OCI-LY1 (cell line): ENCODE measurements around the gene PREX1.

ENCODE experiments used
- H2AFZ ChIP-seq: fragments of 200-600 bp; sonication (generic), shearing (Covaris generic); 2 replicates; pipeline ENCODE4 v1.6.0; 2014; ENCODE audit warnings: antibody characterized with exemption, mild to moderate bottlenecking, low read length
- H3F3A ChIP-seq: fragments of 200-600 bp; sonication (generic), shearing (Covaris generic); 2 replicates; pipeline ENCODE4 v1.6.0; 2014; ENCODE audit warnings: mild to moderate bottlenecking, antibody characterized with exemption, low read length, moderate library complexity; ENCODE audit not compliant: insufficient read depth
- H3K27ac ChIP-seq: fragments of 200-600 bp; sonication (generic); 2 replicates; pipeline ENCODE4 v1.5.1; 2014; ENCODE audit warnings: low read length, mixed run types, mild to moderate bottlenecking, low read depth; ENCODE audit not compliant: poor library complexity, severe bottlenecking
- H3K27me3 ChIP-seq: fragments of 200-600 bp; sonication (generic); 2 replicates; pipeline ENCODE4 v1.6.0; 2014; ENCODE audit warnings: antibody characterized with exemption, mild to moderate bottlenecking, low read length, moderate library complexity; ENCODE audit not compliant: insufficient read depth
- H3K36me3 ChIP-seq: fragments of 200-600 bp; sonication (generic); 2 replicates; pipeline ENCODE4 v1.6.1; 2014; ENCODE audit warnings: mild to moderate bottlenecking, antibody characterized with exemption, low read length, moderate library complexity, mixed read lengths; ENCODE audit not compliant: insufficient read depth
- H3K4me1 ChIP-seq: fragments of 200-600 bp; sonication (generic); 2 replicates; pipeline ENCODE4 v1.5.1; 2014; ENCODE audit warnings: mild to moderate bottlenecking, low read length, moderate library complexity; ENCODE audit not compliant: insufficient read depth, severe bottlenecking
- H3K4me2 ChIP-seq: fragments of 200-600 bp; sonication (generic), shearing (Covaris generic); 2 replicates; pipeline ENCODE4 v1.6.1; 2014; ENCODE audit warnings: low read length
- H3K4me3 ChIP-seq: fragments of 200-600 bp; sonication (generic); 2 replicates; pipeline ENCODE4 v1.5.1; 2014; ENCODE audit warnings: low read length, low read depth, mild to moderate bottlenecking, mixed read lengths; ENCODE audit not compliant: poor library complexity, severe bottlenecking
- H3K79me2 ChIP-seq: fragments of 200-600 bp; shearing (Covaris generic); 2 replicates; pipeline ENCODE4 v1.6.1; 2016; ENCODE audit warnings: mixed run types, low read length, mixed read lengths; ENCODE audit not compliant: insufficient read depth
- H3K9ac ChIP-seq: fragments of 200-600 bp; sonication (generic), shearing (Covaris generic); 2 replicates; pipeline ENCODE4 v1.6.1; 2014; ENCODE audit warnings: mild to moderate bottlenecking, low read length, mixed read lengths
- H3K9me2 ChIP-seq: fragments of 200-600 bp; sonication (generic), shearing (Covaris generic); 2 replicates; pipeline ENCODE4 v1.6.1; 2014; ENCODE audit warnings: low read depth, mild to moderate bottlenecking, low read length, mixed read lengths
- H3K9me3 ChIP-seq: fragments of 200-600 bp; shearing (Covaris generic); 2 replicates; pipeline ENCODE4 v1.6.1; 2014; ENCODE audit warnings: low read length, mixed read lengths
- H4K20me1 ChIP-seq: fragments of 200-600 bp; sonication (generic), shearing (Covaris generic); 2 replicates; pipeline ENCODE4 v1.6.0; 2016; ENCODE audit warnings: mild to moderate bottlenecking, low read length; ENCODE audit not compliant: insufficient read depth
- EZH2 ChIP-seq: fragments of 200-600 bp; sonication (generic), shearing (Covaris generic); IDR thresholded peaks from 2 replicates; pipeline ENCODE4 v1.8.0; 2017; ENCODE audit warnings: borderline replicate concordance, mixed run types, mild to moderate bottlenecking, antibody characterized with exemption, low read length, moderate library complexity, mixed read lengths
- TF ChIP-seq, protein P1 (sequence below): fragments of 200-600 bp; sonication (generic), shearing (Covaris generic); IDR thresholded peaks from 2 replicates; pipeline ENCODE4 v1.5.1; 2017; ENCODE audit warnings: mild to moderate bottlenecking, antibody characterized with exemption, low read length, moderate library complexity, mixed read lengths

Gene PREX1

DNA sequence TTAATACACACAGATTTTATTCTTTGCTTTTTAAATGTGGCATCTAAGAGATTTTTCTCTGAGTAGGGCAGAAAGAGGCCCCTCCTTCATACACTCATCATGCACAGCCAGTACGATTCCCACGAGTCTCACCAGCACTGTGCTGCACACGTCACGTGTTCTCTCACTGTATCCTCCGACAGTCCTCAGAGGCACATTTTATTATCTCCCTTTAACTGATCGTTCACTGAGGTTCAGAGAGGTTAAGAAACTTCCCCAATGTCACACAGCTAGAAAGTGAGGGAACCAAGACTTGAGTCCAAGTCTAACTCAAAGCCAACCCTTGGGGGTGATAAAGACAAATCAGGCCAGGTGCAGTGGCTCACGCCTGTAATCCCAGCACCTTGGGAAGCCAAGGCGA lies 142.5 kb downstream of the PREX1 start:
- Histone ChIP-seq H3K4me3 (no peak overlapping the region), H4K20me1 (no peaks in the 10 kb centered on the region), H2AFZ (no peak overlapping the region), H3K27me3 (no peaks in the 10 kb centered on the region; the same call in 1 of the 2 replicates), H3K27ac (no peak overlapping the region), H3K4me2 (no peak overlapping the region), H3K9me3 (no peaks in the 10 kb centered on the region), H3K4me1 (no peaks in the 10 kb centered on the region), H3F3A (no peaks in the 10 kb centered on the region), H3K9ac (no peak overlapping the region), H3K79me2 (no peaks in the 10 kb centered on the region), H3K9me2 (no peaks in the 10 kb centered on the region), H3K36me3 (no peaks in the 10 kb centered on the region)
- TF ChIP-seq, protein P1, sequence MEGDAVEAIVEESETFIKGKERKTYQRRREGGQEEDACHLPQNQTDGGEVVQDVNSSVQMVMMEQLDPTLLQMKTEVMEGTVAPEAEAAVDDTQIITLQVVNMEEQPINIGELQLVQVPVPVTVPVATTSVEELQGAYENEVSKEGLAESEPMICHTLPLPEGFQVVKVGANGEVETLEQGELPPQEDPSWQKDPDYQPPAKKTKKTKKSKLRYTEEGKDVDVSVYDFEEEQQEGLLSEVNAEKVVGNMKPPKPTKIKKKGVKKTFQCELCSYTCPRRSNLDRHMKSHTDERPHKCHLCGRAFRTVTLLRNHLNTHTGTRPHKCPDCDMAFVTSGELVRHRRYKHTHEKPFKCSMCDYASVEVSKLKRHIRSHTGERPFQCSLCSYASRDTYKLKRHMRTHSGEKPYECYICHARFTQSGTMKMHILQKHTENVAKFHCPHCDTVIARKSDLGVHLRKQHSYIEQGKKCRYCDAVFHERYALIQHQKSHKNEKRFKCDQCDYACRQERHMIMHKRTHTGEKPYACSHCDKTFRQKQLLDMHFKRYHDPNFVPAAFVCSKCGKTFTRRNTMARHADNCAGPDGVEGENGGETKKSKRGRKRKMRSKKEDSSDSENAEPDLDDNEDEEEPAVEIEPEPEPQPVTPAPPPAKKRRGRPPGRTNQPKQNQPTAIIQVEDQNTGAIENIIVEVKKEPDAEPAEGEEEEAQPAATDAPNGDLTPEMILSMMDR: no peak
- TF ChIP-seq EZH2: no peak

DNA sequence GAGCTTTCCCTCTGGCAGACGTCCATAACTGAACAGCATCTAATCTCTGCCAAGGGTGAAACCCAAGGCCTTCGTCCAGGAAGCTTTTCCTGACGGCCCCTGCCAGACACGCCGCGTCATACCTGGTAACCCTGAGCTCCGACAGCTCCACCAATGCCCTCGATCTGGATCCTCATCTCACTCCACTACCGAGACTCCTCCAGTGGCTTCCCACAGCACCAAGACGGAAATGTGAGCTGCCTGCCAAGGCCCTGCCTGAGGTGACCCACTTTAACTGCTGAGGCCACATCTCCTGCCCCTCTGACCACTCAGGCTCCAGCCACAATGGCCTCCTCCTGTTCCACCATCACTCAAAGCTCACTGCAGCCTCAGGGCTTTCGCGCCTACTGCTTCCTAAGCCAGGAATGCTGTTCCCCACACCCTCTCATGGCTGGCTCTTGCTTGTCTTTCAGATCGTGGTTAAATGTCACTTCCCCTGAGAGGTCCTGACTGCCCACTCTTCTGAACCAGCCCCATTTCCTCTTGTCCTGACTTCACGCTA lies 143.2 kb downstream of the PREX1 start:
- Histone ChIP-seq H3K9me3 (no peaks in the 10 kb centered on the region), H3K4me1 (no peaks in the 10 kb centered on the region), H3K9ac (no peak overlapping the region), H3K36me3 (no peaks in the 10 kb centered on the region), H2AFZ (no peak overlapping the region), H3K79me2 (no peaks in the 10 kb centered on the region), H3K27me3 (no peaks in the 10 kb centered on the region; the same call in 1 of the 2 replicates), H3K4me2 (no peak overlapping the region), H3K27ac (no peak overlapping the region), H3K9me2 (no peaks in the 10 kb centered on the region), H4K20me1 (no peaks in the 10 kb centered on the region), H3K4me3 (no peak overlapping the region), H3F3A (no peaks in the 10 kb centered on the region)
- no peak for TF ChIP-seq EZH2
- TF ChIP-seq, protein P1: no peak

DNA sequence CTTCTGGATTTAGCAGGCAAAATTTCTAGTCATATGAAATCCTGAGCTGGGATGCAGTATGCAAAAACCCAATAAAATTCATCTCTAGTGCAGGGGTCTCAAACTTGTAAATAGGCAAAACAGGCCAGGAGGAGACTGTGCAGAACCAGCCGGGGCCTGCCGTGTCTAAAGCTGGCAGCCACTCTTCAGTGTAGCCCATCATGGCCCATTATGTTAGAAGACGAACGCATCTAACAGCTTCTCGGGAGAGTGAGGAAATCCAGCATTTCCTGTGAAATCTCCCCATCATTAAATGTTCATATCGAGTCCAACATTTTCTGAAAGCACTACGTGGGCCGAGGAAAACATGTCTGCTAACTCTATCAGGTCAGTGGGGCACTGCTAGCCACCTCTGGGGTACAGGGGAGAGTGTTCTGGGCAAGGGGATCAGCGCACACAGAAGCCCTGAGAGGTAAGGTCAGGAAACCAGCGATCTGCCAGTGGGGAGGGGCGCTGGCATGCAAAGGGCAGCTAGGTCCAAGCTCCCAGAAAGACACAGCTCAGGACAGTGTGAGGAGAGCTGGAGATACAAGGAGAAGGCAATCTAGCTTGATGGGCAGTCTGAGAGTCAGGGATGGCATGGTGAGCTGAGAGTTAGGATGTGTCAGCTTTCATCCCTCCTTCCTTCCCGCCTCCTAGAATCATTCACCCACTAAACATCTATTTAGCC lies 144.2 kb downstream of the PREX1 start:
- Histone ChIP-seq H3K27me3 (no peaks in the 10 kb centered on the region; the same call in 1 of the 2 replicates), H3K9me2 (no peaks in the 10 kb centered on the region), H3K4me1 (no peaks in the 10 kb centered on the region), H3K4me3 (no peak overlapping the region), H3K27ac (no peak overlapping the region), H3K79me2 (no peaks in the 10 kb centered on the region), H3F3A (no peaks in the 10 kb centered on the region), H3K4me2 (no peak overlapping the region), H3K36me3 (no peaks in the 10 kb centered on the region), H3K9ac (no peak overlapping the region), H4K20me1 (no peaks in the 10 kb centered on the region), H3K9me3 (no peaks in the 10 kb centered on the region), H2AFZ (no peak overlapping the region)
- TF ChIP-seq EZH2: no peak
- TF ChIP-seq, protein P1: no peak
